IMR-90 (cell line): ENCODE results near the gene NAPB. TPM values are rescaled to one million over a fixed set of nuclear protein-coding genes. Genes with fewer than 3 reads are reported as not detected.

Source experiments
- ATAC-seq: fragments of 200-7000 bp; cut with Tn5 transposase; 2 replicates; pipeline ENCODE4 v1.9.1; 2020; ENCODE audit warnings: low read depth, mild to moderate bottlenecking, moderate library complexity
- BruUV-seq: library from RNA; stranded (reverse); fragments of 400-500 nt; replicated peaks from 2 replicates; lab custom pipeline; 2021; lab: Mats Ljungman, UMichigan
- CTCF ChIA-PET: fragments of 300-600 bp; formaldehyde crosslinking; extraction: SDS; loops from one replicate; lab custom pipeline; 2021; ENCODE audit warnings: antibody characterized with exemption; lab: Yijun Ruan, JAX
- POLR2A ChIA-PET: fragments of 300-600 bp; sonication (Branson Sonifier 250); formaldehyde crosslinking; loops from one replicate; lab custom pipeline; 2022; ENCODE audit warnings: antibody characterized with exemption; ENCODE audit not compliant: unreplicated experiment; lab: Charles Lee
- DNase-seq: peaks from one replicate; pipeline ENCODE4 v3.0.0; 2013
- H2AFZ ChIP-seq: replicated peaks from 2 replicates; pipeline ENCODE3; 2013; ENCODE audit warnings: low read length, mild to moderate bottlenecking; ENCODE audit not compliant: poor library complexity
- H2AK5ac ChIP-seq: 2 replicates; pipeline ENCODE4 v1.6.1; 2013; ENCODE audit warnings: low read depth, low read length, inconsistent platforms
- H2AK9ac ChIP-seq: replicated peaks from 2 replicates; pipeline ENCODE3; 2013; ENCODE audit warnings: mild to moderate bottlenecking, low read depth, low read length, moderate library complexity; ENCODE audit not compliant: poor library complexity
- H2BK120ac ChIP-seq: 2 replicates; pipeline ENCODE4 v1.6.1; 2013; ENCODE audit warnings: low read depth, low read length, inconsistent platforms
- H2BK15ac ChIP-seq: 3 replicates; pipeline ENCODE4 v1.6.1; 2013; ENCODE audit warnings: low read depth, low read length, inconsistent platforms
- H2BK20ac ChIP-seq: 2 replicates; pipeline ENCODE4 v1.6.1; 2013; ENCODE audit warnings: low read depth, mild to moderate bottlenecking, inconsistent platforms, low read length, moderate library complexity
- H2BK5ac ChIP-seq: 2 replicates; pipeline ENCODE4 v1.6.1; 2013; ENCODE audit warnings: mild to moderate bottlenecking, low read depth, low read length, inconsistent platforms; ENCODE audit not compliant: poor library complexity, severe bottlenecking
- H3K14ac ChIP-seq: replicated peaks from 2 replicates; pipeline ENCODE4 v1.6.1; 2013; ENCODE audit warnings: low read depth, low read length, inconsistent platforms
- H3K18ac ChIP-seq: 2 replicates; pipeline ENCODE4 v1.6.1; 2013; ENCODE audit warnings: low read depth, low read length, control low read depth
- H3K23ac ChIP-seq: 2 replicates; pipeline ENCODE4 v1.6.1; 2013; ENCODE audit warnings: low read depth, low read length, inconsistent platforms
- H3K27ac ChIP-seq: 2 replicates; pipeline ENCODE4 v1.5.1; 2013; ENCODE audit warnings: mild to moderate bottlenecking, control low read depth, low read length; ENCODE audit not compliant: insufficient read depth
- H3K27me3 ChIP-seq: 2 replicates; pipeline ENCODE4 v1.6.1; 2013; ENCODE audit warnings: low read length; ENCODE audit not compliant: control insufficient read depth, insufficient read depth
- H3K36me3 ChIP-seq: 2 replicates; pipeline ENCODE4 v1.6.1; 2013; ENCODE audit warnings: low read length, mixed read lengths; ENCODE audit not compliant: control insufficient read depth, insufficient read depth
- H3K4ac ChIP-seq: 2 replicates; pipeline ENCODE4 v1.6.1; 2013; ENCODE audit warnings: low read depth, low read length, inconsistent platforms
- H3K4me1 ChIP-seq: 2 replicates; pipeline ENCODE4 v1.6.1; 2013; ENCODE audit warnings: low read length, mixed read lengths; ENCODE audit not compliant: control insufficient read depth, insufficient read depth
- H3K4me2 ChIP-seq: 2 replicates; pipeline ENCODE4 v1.6.1; 2013; ENCODE audit warnings: low read depth, mild to moderate bottlenecking, control low read depth, low read length, moderate library complexity
- H3K4me3 ChIP-seq: 2 replicates; pipeline ENCODE4 v1.5.1; 2013; ENCODE audit warnings: low read depth, mild to moderate bottlenecking, control low read depth, low read length, moderate library complexity; ENCODE audit not compliant: insufficient read depth
- H3K56ac ChIP-seq: 2 replicates; pipeline ENCODE4 v1.6.1; 2013; ENCODE audit warnings: low read length, inconsistent platforms; ENCODE audit not compliant: insufficient read depth; ENCODE audit errors: extremely low read depth
- H3K79me1 ChIP-seq, 2 experiments: 2 replicates each; pipeline ENCODE4 v1.6.1; 2013; ENCODE audit warnings: low read length in 2 of 2, inconsistent platforms in 1 of 2, low read depth in 1 of 2
- H3K9ac ChIP-seq: 2 replicates; pipeline ENCODE4 v1.6.1; 2013; ENCODE audit warnings: low read depth, low read length, control low read depth
- H3K9me1 ChIP-seq: 2 replicates; pipeline ENCODE4 v1.6.1; 2013; ENCODE audit warnings: low read length, inconsistent platforms; ENCODE audit not compliant: insufficient read depth
- H3K9me3 ChIP-seq: 2 replicates; pipeline ENCODE4 v1.6.1; 2013; ENCODE audit warnings: low read length; ENCODE audit not compliant: control insufficient read depth, insufficient read depth
- H4K20me1 ChIP-seq: 2 replicates; pipeline ENCODE4 v1.6.1; 2013; ENCODE audit warnings: low read length, inconsistent platforms; ENCODE audit not compliant: insufficient read depth
- H4K5ac ChIP-seq: 2 replicates; pipeline ENCODE4 v1.6.1; 2013; ENCODE audit warnings: mild to moderate bottlenecking, low read depth, low read length, control low read depth
- H4K8ac ChIP-seq, 2 experiments: 2 replicates each; pipeline ENCODE4 v1.6.1; 2013; ENCODE audit warnings: low read depth in 2 of 2, low read length in 2 of 2, control low read depth in 1 of 2, inconsistent platforms in 1 of 2
- H4K91ac ChIP-seq: 2 replicates; pipeline ENCODE4 v1.6.1; 2013; ENCODE audit warnings: low read depth, low read length, inconsistent platforms; ENCODE audit not compliant: insufficient read depth
- FOS ChIP-seq: fragments of 150-350 bp; IDR thresholded peaks from 2 replicates; pipeline ENCODE4 v1.6.1; 2016; ENCODE audit warnings: low read depth, low read length
- MAFK ChIP-seq: IDR thresholded peaks from 2 replicates; pipeline ENCODE4 v1.6.1; 2012; ENCODE audit warnings: low read depth, low read length, improper control_type of control experiment
- RCOR1 ChIP-seq: IDR thresholded peaks from 2 replicates; pipeline ENCODE4 v1.6.1; 2012; ENCODE audit warnings: mild to moderate bottlenecking, low read length, improper control_type of control experiment; ENCODE audit not compliant: insufficient replicate concordance
- WGBS, 2 experiments: methylation state at CpG; one replicate each; pipeline versions ENCODE4 v1.1.5 to v1.1.7; 2013; ENCODE audit warnings: missing lambda C conversion rate in 2 of 2; ENCODE audit not compliant: insufficient read length in 1 of 2; ENCODE audit errors: extremely low coverage in 2 of 2; 5-methylcytosine and 5-hydroxymethylcytosine counted together
- dilution Hi-C: fragments of 300-500 bp; cut with HindIII; formaldehyde crosslinking; loops from one replicate; pipeline ENCODE4 v1.14.3; 2018; ENCODE audit warnings: low sequenced_read_pairs; ENCODE audit not compliant: unreplicated experiment
- in situ Hi-C: fragments of 300-500 bp; cut with MboI; formaldehyde crosslinking; loops from 3 replicates; pipeline ENCODE4 v1.14.3; 2019; ENCODE audit warnings: low sequenced_read_pairs, inconsistent platforms, mixed read lengths
- intact Hi-C: fragments of 100-400 bp; cut with micrococcal nuclease; formaldehyde crosslinking; loops from 2 replicates; pipeline ENCODE4 v1.10.0; 2022
- polyA plus RNA-seq, 3 experiments: library from polyadenylated mRNA; depleted of rRNA; stranded (reverse); fragments of >200 nt; gene quantifications; 2 replicates each; pipeline ENCODE4 v1.2.3, GENCODE V29; 2012; ENCODE audit warnings: low replicate concordance in 1 of 3
- total RNA-seq: library from RNA; depleted of rRNA; stranded (reverse); fragments of >200 nt; gene quantifications from 2 replicates; pipeline ENCODE4 v1.2.3, GENCODE V29; 2012

NAPB gene
- total and polyA plus RNA-seq, 2 of the 4 experiments (the other 2 are of a cell fraction) = 4.4 to 5.2 TPM

DNA sequence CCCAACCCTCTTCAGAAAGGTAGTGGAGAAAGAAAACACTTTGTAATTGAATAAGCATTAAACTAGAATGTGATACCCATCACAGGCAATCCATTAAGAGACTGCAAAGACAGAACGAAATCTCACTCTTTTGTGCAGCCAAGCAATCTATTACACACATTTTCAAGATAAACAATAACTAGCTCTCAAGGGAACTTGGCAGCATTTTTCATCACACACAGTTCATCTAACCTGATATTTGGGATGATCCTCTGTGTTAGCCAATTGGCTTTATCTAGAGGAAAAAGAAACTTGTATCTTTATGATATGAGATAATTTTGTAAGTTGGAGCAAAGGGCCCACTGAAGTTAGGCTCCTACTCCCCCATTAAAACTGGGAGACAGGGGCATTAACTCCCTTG is 60.8 kb downstream of the NAPB start:
- Histone ChIP-seq H3K4ac (no peak overlapping the region), H2BK120ac (peak overlapping the region; percentile 4; the same call in 1 of the 2 replicates), H3K9me3 (no peaks in the 10 kb centered on the region), H2AK9ac (no peak overlapping the region), H3K4me3 (no peak overlapping the region), H3K27ac (no peak overlapping the region), H3K56ac (no peak overlapping the region), H4K20me1 (peaks cover 22% of the 10 kb centered on the region), H4K5ac (no peak overlapping the region), H3K4me1 (peaks cover 8% of the 10 kb centered on the region), H2AFZ (no peak overlapping the region), H3K9me1 (peaks cover 9% of the 10 kb centered on the region), H3K27me3 (no peaks in the 10 kb centered on the region), H3K9ac (no peak overlapping the region), H3K18ac (no peak overlapping the region), H2BK5ac (no peak overlapping the region), H3K36me3 (peaks cover 16% of the 10 kb centered on the region), H3K23ac (no peak overlapping the region), H3K79me1 (peaks cover 15 to 49% of the 10 kb centered on the region in 2 experiments; a peak in 3 of 4 replicates), H3K14ac (no peak overlapping the region), H3K4me2 (no peak overlapping the region), H2BK20ac (no peak overlapping the region), H2BK15ac (no peak overlapping the region), H4K8ac (peak overlapping the region; percentile 8 to 91; a peak in 1 of 4 replicates), H4K91ac (no peak overlapping the region), H2AK5ac (no peak overlapping the region; the same call in 1 of the 2 replicates)
- no TSS peak for BruUV-seq
- in situ Hi-C loops (no loop called here), dilution Hi-C loops (no loop called here), intact Hi-C loops (loop anchor here (5.0 kb wide), 1 partner anchor 277 kb away; the partner anchor contains the start of gene CST3)
- WGBS, 2 experiments = no CpG with 5 or more reads among the region's 1 CpG
- CTCF ChIA-PET = no interaction called here
- ATAC-seq = no peak
- no peak for DNase-seq
- no peak for TF ChIP-seq RCOR1
- no peak for TF ChIP-seq FOS
- TF ChIP-seq MAFK = no peak
- POLR2A ChIA-PET = no interaction called here
